UCSD-AML1 (cell line): ENCODE measurements around the gene ALG14.

Experiments
- DNase-seq: peaks from one replicate; lab custom pipeline; 2025; ENCODE audit not compliant: unreplicated experiment; lab: John Stamatoyannopoulos, UW

Gene ALG14

GRCh38 chr1:94983171-94983739 lies 89.5 kb downstream of the ALG14 start:
- DNase-seq = no peak

- no peak for DNase-seq
These were observed 90.4 kb downstream of the ALG14 start for GRCh38 chr1:94982398-94982797.

- DNase-seq = no peak
These were observed 91.2 kb downstream of the ALG14 start for GRCh38 chr1:94981575-94981973.

GRCh38 chr1:94980582-94981574 lies 91.9 kb downstream of the ALG14 start:
- DNase-seq = no peak

GRCh38 chr1:94979656-94980581 lies 92.8 kb downstream of the ALG14 start:
- no peak for DNase-seq

GRCh38 chr1:94979131-94979530 lies 93.6 kb downstream of the ALG14 start:
- DNase-seq = no peak

GRCh38 chr1:94978401-94978800 lies 94.3 kb downstream of the ALG14 start:
- no peak for DNase-seq

GRCh38 chr1:94976971-94977548 lies 95.7 kb downstream of the ALG14 start:
- no peak for DNase-seq

- DNase-seq = no peak
These were observed 97.9 kb downstream of the ALG14 start for GRCh38 chr1:94974824-94975223.

- no peak for DNase-seq
These were observed 98.5 kb downstream of the ALG14 start for GRCh38 chr1:94974241-94974640.

GRCh38 chr1:94973309-94973922 lies 99.3 kb downstream of the ALG14 start:
- no peak for DNase-seq

GRCh38 chr1:94971491-94971924 lies 101.2 kb downstream of the ALG14 start:
- DNase-seq = no peak

- DNase-seq = no peak
These were observed 102.0 kb downstream of the ALG14 start for GRCh38 chr1:94970783-94971182.

- DNase-seq = no peak
These were observed 103.6 kb downstream of the ALG14 start for GRCh38 chr1:94969137-94969536.

- DNase-seq = no peak
These were observed 106.7 kb downstream of the ALG14 start for GRCh38 chr1:94966033-94966432.

GRCh38 chr1:94963864-94964263 lies 108.9 kb downstream of the ALG14 start:
- no peak for DNase-seq

- DNase-seq = peak; percentile 18
These were observed 110.1 kb downstream of the ALG14 start for GRCh38 chr1:94962409-94963265.

GRCh38 chr1:94961988-94962387 lies 110.8 kb downstream of the ALG14 start:
- no peak for DNase-seq

- no peak for DNase-seq
These were observed 111.2 kb downstream of the ALG14 start for GRCh38 chr1:94961582-94961981.

- DNase-seq = no peak
These were observed 114.7 kb downstream of the ALG14 start for GRCh38 chr1:94958081-94958480.
